K562 (cell line): Measurements from ENCODE around the gene GAL3ST2. TPM values are rescaled to one million over a fixed set of nuclear protein-coding genes. Genes with fewer than 3 reads are reported as not detected.

ENCODE experiments used
- ATAC-seq: fragments of 200-7000 bp; cut with Tn5 transposase; 3 replicates; pipeline ENCODE4 v1.9.1; 2020; ENCODE audit warnings: moderate library complexity
- BruUV-seq: library from RNA; stranded (reverse); fragments of 400-500 nt; replicated peaks from 2 replicates; lab custom pipeline; 2021; lab: Mats Ljungman, UMichigan
- CTCF ChIA-PET: fragments of 300-600 bp; formaldehyde crosslinking; extraction: SDS; loops from one replicate; lab custom pipeline; 2021; ENCODE audit warnings: low intra/inter-chr PET ratio; lab: Yijun Ruan, JAX
- POLR2A ChIA-PET: fragments of 300-600, 350-650 bp; sonication (Branson Sonifier 250); formaldehyde crosslinking; extraction: SDS; loops from one replicate; lab custom pipeline; 2021; ENCODE audit warnings: antibody characterized with exemption, inconsistent platforms; lab: Yijun Ruan, JAX
- DNase-seq, 4 experiments: peaks; one replicate each; pipeline versions ENCODE4 v3.0.0 to v3.0.0-alpha.2; 2011 to 2018; ENCODE audit warnings: low spot score in 3 of 4, mixed read lengths in 3 of 4; ENCODE audit errors: extremely low read depth in 1 of 4
- FAIRE-seq: peaks from 2 replicates; lab custom pipeline; 2011; peaks lifted over from hg19 to GRCh38; lab: Jason Lieb, UNC
- H2AFZ ChIP-seq: 2 replicates; pipeline ENCODE4 v1.6.0; 2011; ENCODE audit warnings: low read depth, low read length, control low read depth, inconsistent platforms
- H3K27ac ChIP-seq: fragments of 200-600 bp; 3 replicates; pipeline ENCODE4 v1.8.0; 2011; ENCODE audit warnings: low read depth, mild to moderate bottlenecking, control low read depth, inconsistent platforms, low read length, moderate library complexity, mixed read lengths; ENCODE audit errors: extremely low read depth
- H3K27me3 ChIP-seq, 2 experiments: fragments of 300-600 bp in 1 of 2; 2 replicates in 1 of 2; 3 replicates in 1 of 2; pipeline versions ENCODE4 v1.6.0 to v1.8.0; 2011; ENCODE audit warnings: inconsistent platforms in 2 of 2, low read length in 2 of 2, mild to moderate bottlenecking in 1 of 2, mixed read lengths in 1 of 2, moderate library complexity in 1 of 2; ENCODE audit not compliant: control insufficient read depth in 2 of 2, insufficient read depth in 2 of 2
- H3K36me3 ChIP-seq: fragments of 300-600 bp; 3 replicates; pipeline ENCODE4 v1.8.0; 2011; ENCODE audit warnings: mild to moderate bottlenecking, low read length, inconsistent platforms; ENCODE audit not compliant: control insufficient read depth, insufficient read depth
- H3K4me1 ChIP-seq, 2 experiments: fragments of 200-600 bp in 1 of 2; replicated peaks in 1 of 2; 2 replicates in 1 of 2; 3 replicates in 1 of 2; pipeline versions ENCODE4 v1.5.1 to v1.8.0; 2011; ENCODE audit warnings: inconsistent platforms in 2 of 2, low read length in 2 of 2, mild to moderate bottlenecking in 1 of 2, mixed read lengths in 1 of 2, moderate library complexity in 1 of 2; ENCODE audit not compliant: control insufficient read depth in 2 of 2, insufficient read depth in 2 of 2
- H3K4me2 ChIP-seq: 2 replicates; pipeline ENCODE4 v1.6.1; 2011; ENCODE audit warnings: low read length, control low read depth, inconsistent platforms, mixed read lengths; ENCODE audit not compliant: insufficient read depth
- H3K4me3 ChIP-seq: fragments of 200-600 bp; sonication (generic), shearing (Covaris generic); 2 replicates; pipeline ENCODE4 v1.5.1; 2016; ENCODE audit warnings: control low read depth, inconsistent platforms
- H3K79me2 ChIP-seq: fragments of 200-600 bp; 3 replicates; pipeline ENCODE4 v1.8.0; 2011; ENCODE audit warnings: low read length, inconsistent platforms; ENCODE audit not compliant: control insufficient read depth, insufficient read depth
- H3K9ac ChIP-seq, 2 experiments: 2 replicates each; pipeline versions ENCODE4 v1.6.0 to v1.6.1; 2011; ENCODE audit warnings: low read depth in 2 of 2, low read length in 2 of 2, control low read depth in 1 of 2, inconsistent platforms in 1 of 2, mild to moderate bottlenecking in 1 of 2, mixed read lengths in 1 of 2; ENCODE audit not compliant: insufficient read depth in 1 of 2
- H3K9me1 ChIP-seq: one replicate; pipeline ENCODE4 v1.6.0; 2011; ENCODE audit warnings: inconsistent platforms, mild to moderate bottlenecking, low read length, moderate library complexity; ENCODE audit not compliant: control insufficient read depth, insufficient read depth
- H3K9me3 ChIP-seq: replicated peaks from 2 replicates; pipeline ENCODE4 v1.5.1; 2011; ENCODE audit warnings: low read depth, low read length, inconsistent platforms; ENCODE audit not compliant: control insufficient read depth, insufficient read depth
- H4K20me1 ChIP-seq: replicated peaks from 2 replicates; pipeline ENCODE4 v1.6.1; 2011; ENCODE audit warnings: low read length, inconsistent platforms, mixed read lengths; ENCODE audit not compliant: control insufficient read depth, insufficient read depth
- NUFIP1 ChIP-seq: fragments of 450-650 bp; IDR thresholded peaks from 2 replicates; pipeline ENCODE4 v1.6.1; 2018; ENCODE audit not compliant: partially characterized antibody
- ZNF551 ChIP-seq: fragments of 250-450 bp; sonication (Bioruptor Pico); IDR thresholded peaks from 2 replicates; pipeline ENCODE4 v1.5.0; 2021; ENCODE audit warnings: mild to moderate bottlenecking, moderate library complexity
- WGBS: fragments of 100-300 bp; shearing (Covaris generic); methylation state at CpG from one replicate; pipeline ENCODE4 v1.1.6; 2016; ENCODE audit warnings: low coverage, mixed read lengths; ENCODE audit not compliant: insufficient coverage; ENCODE audit errors: missing lambda C conversion rate; 5-methylcytosine and 5-hydroxymethylcytosine counted together
- in situ Hi-C: fragments of 300-500 bp; cut with MboI; formaldehyde crosslinking; loops from 4 replicates; pipeline ENCODE4 v1.15.0; 2018; ENCODE audit warnings: inconsistent platforms, mixed read lengths
- intact Hi-C: fragments of 100-400 bp; cut with micrococcal nuclease; formaldehyde crosslinking; loops from 2 replicates; pipeline ENCODE4 v1.14.2; 2022
- polyA plus RNA-seq, 8 experiments: library from polyadenylated mRNA; depleted of rRNA in 4 of 8; stranded (reverse) in 5 of 8; unstranded in 3 of 8; fragments of >200 nt; fragmentation: Nextera tagmentation in 2 of 8; fragmentation: Illumina TruSeq in 1 of 8; extraction: Ambion mirVana in 2 of 8; extraction: Trizol in 1 of 8; gene quantifications; 2 replicates each; pipeline versions ENCODE4 v1.2.1 to v1.2.3, GENCODE V29; 2011 to 2014; ENCODE audit warnings: inconsistent platforms in 1 of 8, missing spikeins in 1 of 8
- total RNA-seq, 7 experiments: library from RNA; depleted of rRNA in 6 of 7; stranded (reverse); fragments of >200 nt in 6 of 7; fragmentation: Illumina TruSeq in 2 of 7; extraction: Trizol in 2 of 7; gene quantifications; 2 replicates each; pipeline versions ENCODE4 v1.2.1 to v1.2.3, GENCODE V29; 2011 to 2021; ENCODE audit warnings: low replicate concordance in 1 of 7
- TF ChIP-seq, protein P1 (sequence below): sonication (generic); formaldehyde crosslinking; IDR thresholded peaks from 2 replicates; pipeline ENCODE4 v1.4.0; 2020; ENCODE audit warnings: mild to moderate bottlenecking, missing genetic modification reagents

GAL3ST2 gene
- total and polyA plus RNA-seq, 9 of the 15 experiments (the other 6 are each of a cell fraction or from before 2014, with no cell fraction given) = 0.42 TPM; not detected in 8

DNA sequence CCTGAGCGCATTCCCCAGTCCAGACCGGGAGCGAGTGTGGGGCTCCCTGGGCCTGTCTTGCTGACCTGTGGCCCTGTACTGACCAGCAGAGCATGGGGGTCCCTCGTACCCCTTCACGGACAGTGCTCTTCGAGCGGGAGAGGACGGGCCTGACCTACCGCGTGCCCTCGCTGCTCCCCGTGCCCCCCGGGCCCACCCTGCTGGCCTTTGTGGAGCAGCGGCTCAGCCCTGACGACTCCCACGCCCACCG, 37.7 kb downstream of the GAL3ST2 start:
- Histone ChIP-seq H3K27me3 (no peaks in the 10 kb centered on the region), H3K9me3 (no peaks in the 10 kb centered on the region), H3K4me1 (peaks cover 0 to 76% of the 10 kb centered on the region in 2 experiments; a peak in 3 of 5 replicates), H3K36me3 (no peaks in the 10 kb centered on the region), H3K9me1 (no peaks in the 10 kb centered on the region), H2AFZ (no peak overlapping the region), H3K79me2 (no peaks in the 10 kb centered on the region), H3K4me2 (no peak overlapping the region), H3K4me3 (no peak overlapping the region), H3K27ac (no peak overlapping the region), H4K20me1 (no peaks in the 10 kb centered on the region), H3K9ac (no peak overlapping the region)
- DNase-seq (no peak), FAIRE-seq (no peak), ATAC-seq (no peak)
- WGBS = 76% methylated on average over 10 of the region's 17 CpGs
- POLR2A ChIA-PET = no interaction called here
- in situ Hi-C loops = no loop called here
- CTCF ChIA-PET = no interaction called here
- intact Hi-C loops = no loop called here
- BruUV-seq = no TSS peak
- TF ChIP-seq, protein P1, sequence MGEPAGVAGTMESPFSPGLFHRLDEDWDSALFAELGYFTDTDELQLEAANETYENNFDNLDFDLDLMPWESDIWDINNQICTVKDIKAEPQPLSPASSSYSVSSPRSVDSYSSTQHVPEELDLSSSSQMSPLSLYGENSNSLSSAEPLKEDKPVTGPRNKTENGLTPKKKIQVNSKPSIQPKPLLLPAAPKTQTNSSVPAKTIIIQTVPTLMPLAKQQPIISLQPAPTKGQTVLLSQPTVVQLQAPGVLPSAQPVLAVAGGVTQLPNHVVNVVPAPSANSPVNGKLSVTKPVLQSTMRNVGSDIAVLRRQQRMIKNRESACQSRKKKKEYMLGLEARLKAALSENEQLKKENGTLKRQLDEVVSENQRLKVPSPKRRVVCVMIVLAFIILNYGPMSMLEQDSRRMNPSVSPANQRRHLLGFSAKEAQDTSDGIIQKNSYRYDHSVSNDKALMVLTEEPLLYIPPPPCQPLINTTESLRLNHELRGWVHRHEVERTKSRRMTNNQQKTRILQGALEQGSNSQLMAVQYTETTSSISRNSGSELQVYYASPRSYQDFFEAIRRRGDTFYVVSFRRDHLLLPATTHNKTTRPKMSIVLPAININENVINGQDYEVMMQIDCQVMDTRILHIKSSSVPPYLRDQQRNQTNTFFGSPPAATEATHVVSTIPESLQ (CRISPR knock-in tag) = no peak
- TF ChIP-seq NUFIP1 (no peak), ZNF551 (CRISPR knock-in tag) (no peak)
- TF ChIP-seq, all 486 proteins: peak for 0
